Measurements from ENCODE around the gene FDXR.

Gene FDXR

GRCh38 chr17:74831444-74832146 lies 41.2 kb downstream of the FDXR start:
- H3K4me3 ChIP-seq (ENCODE audit: low read depth, low read length): no peak overlapping the region
- no peak for TF ChIP-seq CTCF (IDR thresholded peaks at IDR 0.05; ENCODE audit: borderline replicate concordance, insufficient read depth, low read depth, low read length)

GRCh38 chr17:74830861-74831260 lies 41.9 kb downstream of the FDXR start:
- TF ChIP-seq CTCF (IDR thresholded peaks at IDR 0.05; ENCODE audit: borderline replicate concordance, insufficient read depth, low read depth, low read length): no peak
- H3K4me3 ChIP-seq (ENCODE audit: low read depth, low read length): no peak overlapping the region

GRCh38 chr17:74827800-74828199 lies 45.0 kb downstream of the FDXR start:
- no peak for TF ChIP-seq CTCF (IDR thresholded peaks at IDR 0.05; ENCODE audit: borderline replicate concordance, insufficient read depth, low read depth, low read length)
- no peak overlapping the region for H3K4me3 ChIP-seq (ENCODE audit: low read depth, low read length)

- no peak overlapping the region for H3K4me3 ChIP-seq (ENCODE audit: low read depth, low read length)
- TF ChIP-seq CTCF (IDR thresholded peaks at IDR 0.05; ENCODE audit: borderline replicate concordance, insufficient read depth, low read depth, low read length): no peak
These were observed 46.7 kb downstream of the FDXR start for GRCh38 chr17:74825952-74826719.

- H3K4me3 ChIP-seq (ENCODE audit: low read depth, low read length): no peak overlapping the region
- TF ChIP-seq CTCF (IDR thresholded peaks at IDR 0.05; ENCODE audit: borderline replicate concordance, insufficient read depth, low read depth, low read length): no peak
These were observed 47.7 kb downstream of the FDXR start for GRCh38 chr17:74824961-74825627.

GRCh38 chr17:74822939-74823367 lies 49.8 kb downstream of the FDXR start:
- H3K4me3 ChIP-seq (ENCODE audit: low read depth, low read length): no peak overlapping the region
- no peak for TF ChIP-seq CTCF (IDR thresholded peaks at IDR 0.05; ENCODE audit: borderline replicate concordance, insufficient read depth, low read depth, low read length)

Measured in GM12875 (cell line).